ENCODE results near the gene XCL1. TPM values are rescaled to one million over a fixed set of nuclear protein-coding genes. Genes with fewer than 3 reads are reported as not detected.

XCL1 gene
- polyA plus RNA-seq, 3 donors: 0.07 TPM; not detected in 2

GRCh38 chr1:168598125-168598524 is 21.7 kb downstream of the XCL1 start:
- Histone ChIP-seq H3K79me2 (ENCODE audit: insufficient read depth, low read length) (no peaks in the 10 kb centered on the region), H3K4me2 (replicated peaks; ENCODE audit: extremely low read depth, low read length, poor library complexity, severe bottlenecking) (no peak overlapping the region), H2AFZ (ENCODE audit: insufficient read depth, low read depth, low read length, poor library complexity, severe bottlenecking) (no peak overlapping the region), H3K4me3 (replicated peaks in 1 of 3; ENCODE audit: low read depth in 2 of 3, low read length in 3 of 3) (no peak overlapping the region), H3K9me3 (replicated peaks in 1 of 2; ENCODE audit: control insufficient read depth in 1 of 2, insufficient read depth in 1 of 2, low read length in 2 of 2) (no peaks in the 10 kb centered on the region), H3K27me3 (ENCODE audit: control insufficient read depth in 2 of 2, insufficient read depth in 2 of 2, low read length in 2 of 2) (no peaks in the 10 kb centered on the region), H3K36me3 (replicated peaks in 1 of 2; ENCODE audit: control insufficient read depth in 1 of 2, insufficient read depth in 2 of 2, low read length in 2 of 2) (no peaks in the 10 kb centered on the region), H3K9ac (ENCODE audit: insufficient read depth, low read length, poor library complexity, severe bottlenecking) (no peak overlapping the region), H4K20me1 (ENCODE audit: insufficient read depth, low read length) (no peaks in the 10 kb centered on the region), H3K27ac (ENCODE audit: low read depth in 1 of 2, low read length in 2 of 2) (no peak overlapping the region), H3K4me1 (ENCODE audit: control insufficient read depth in 1 of 2, insufficient read depth in 2 of 2, low read length in 2 of 2) (no peaks in the 10 kb centered on the region)
- intact Hi-C loops (cut with micrococcal nuclease): no loop called here
- Mint-ChIP-seq H3K36me3 (no peaks in the 10 kb centered on the region), H3K4me1 (no peaks in the 10 kb centered on the region), H3K4me3 (no peak overlapping the region), H3K27ac (no peak overlapping the region), H3K27me3 (ENCODE audit: low read depth in 3 of 3) (peaks cover 0 to 2% (median 2%) of the 10 kb centered on the region in 3 donors), H3K9me3 (peaks cover 0 to 6% (median 0%) of the 10 kb centered on the region in 7 donors)
- no CpG with 5 or more reads among the region's 3 CpGs for WGBS (ENCODE audit: insufficient coverage)
- no peak for TF ChIP-seq CTCF (IDR thresholded peaks at IDR 0.05)
- no peak for DNase-seq

- no peak overlapping the region for H3K4me2 ChIP-seq (replicated peaks; ENCODE audit: extremely low read depth, low read length, poor library complexity, severe bottlenecking)
- intact Hi-C loops (cut with micrococcal nuclease): no loop called here
- no peaks in the 10 kb centered on the region for H3K9me3 ChIP-seq (replicated peaks in 1 of 2; ENCODE audit: control insufficient read depth in 1 of 2, insufficient read depth in 1 of 2, low read length in 2 of 2)
- no peaks in the 10 kb centered on the region for H3K79me2 ChIP-seq (ENCODE audit: insufficient read depth, low read length)
- WGBS (ENCODE audit: insufficient coverage): no CpG with 5 or more reads among the region's 1 CpG
- H3K27ac ChIP-seq (ENCODE audit: low read depth in 1 of 2, low read length in 2 of 2): no peak overlapping the region
- no peaks in the 10 kb centered on the region for H3K27me3 ChIP-seq (ENCODE audit: control insufficient read depth in 2 of 2, insufficient read depth in 2 of 2, low read length in 2 of 2)
- no peaks in the 10 kb centered on the region for H3K36me3 ChIP-seq (replicated peaks in 1 of 2; ENCODE audit: control insufficient read depth in 1 of 2, insufficient read depth in 2 of 2, low read length in 2 of 2)
- Mint-ChIP-seq H3K27me3 (ENCODE audit: low read depth in 3 of 3) (peaks cover 0 to 2% (median 2%) of the 10 kb centered on the region in 3 donors), H3K9me3 (peaks cover 0 to 6% (median 0%) of the 10 kb centered on the region in 7 donors), H3K27ac (no peak overlapping the region), H3K36me3 (no peaks in the 10 kb centered on the region), H3K4me1 (no peaks in the 10 kb centered on the region), H3K4me3 (no peak overlapping the region)
- TF ChIP-seq CTCF (IDR thresholded peaks at IDR 0.05): no peak
- H2AFZ ChIP-seq (ENCODE audit: insufficient read depth, low read depth, low read length, poor library complexity, severe bottlenecking): no peak overlapping the region
- no peak overlapping the region for H3K4me3 ChIP-seq (replicated peaks in 1 of 3; ENCODE audit: low read depth in 2 of 3, low read length in 3 of 3)
- no peaks in the 10 kb centered on the region for H3K4me1 ChIP-seq (ENCODE audit: control insufficient read depth in 1 of 2, insufficient read depth in 2 of 2, low read length in 2 of 2)
- H4K20me1 ChIP-seq (ENCODE audit: insufficient read depth, low read length): no peaks in the 10 kb centered on the region
- H3K9ac ChIP-seq (ENCODE audit: insufficient read depth, low read length, poor library complexity, severe bottlenecking): no peak overlapping the region
- DNase-seq: no peak
These were observed 22.5 kb downstream of the XCL1 start for GRCh38 chr1:168598892-168599291.
